CD4-positive, alpha-beta T cell treated with Interleukin-4 for 4 hours (primary cell): ENCODE results near the gene NRDC.
"Not testable (repeated sequence)": the region's sequence is repeated elsewhere in the genome, so short reads cannot be mapped to it uniquely, and the experiment has no call there.

Experiments used
- DNase-seq: peaks from one replicate; pipeline ENCODE4 v3.0.0-alpha.2; 2020

NRDC gene

GRCh38 chr1:51894748-51895147 is 16.2 kb upstream of the NRDC start:
- DNase-seq: not testable (repeated sequence)

GRCh38 chr1:51878308-51878615 is 265 bp downstream of the NRDC start:
- no peak for DNase-seq

- DNase-seq: no peak
Measured at GRCh38 chr1:51877434-51878307, 856 bp downstream of the NRDC start.

- DNase-seq: no peak
Measured at GRCh38 chr1:51875836-51876235, 2.7 kb downstream of the NRDC start.

GRCh38 chr1:51875291-51875772 is 3.2 kb downstream of the NRDC start:
- DNase-seq: no peak

- not testable (repeated sequence) for DNase-seq
Measured at GRCh38 chr1:51873270-51873669, 5.3 kb downstream of the NRDC start.

- DNase-seq: no peak
Measured at GRCh38 chr1:51871351-51871975, 7.1 kb downstream of the NRDC start.

- DNase-seq: no peak
Measured at GRCh38 chr1:51870603-51871350, 7.8 kb downstream of the NRDC start.

GRCh38 chr1:51867479-51868232 is 10.9 kb downstream of the NRDC start:
- no peak for DNase-seq

GRCh38 chr1:51863384-51863783 is 15.1 kb downstream of the NRDC start:
- DNase-seq: no peak

- DNase-seq: no peak
Measured at GRCh38 chr1:51861669-51862068, 16.9 kb downstream of the NRDC start.

- no peak for DNase-seq
Measured at GRCh38 chr1:51859735-51860134, 18.8 kb downstream of the NRDC start.

- no peak for DNase-seq
Measured at GRCh38 chr1:51859333-51859732, 19.2 kb downstream of the NRDC start.

- no peak for DNase-seq
Measured at GRCh38 chr1:51858892-51859291, 19.6 kb downstream of the NRDC start.

GRCh38 chr1:51856745-51857144 is 21.8 kb downstream of the NRDC start:
- no peak for DNase-seq

GRCh38 chr1:51855624-51856023 is 22.9 kb downstream of the NRDC start:
- DNase-seq: no peak

- DNase-seq: no peak
Measured at GRCh38 chr1:51853360-51853759, 25.2 kb downstream of the NRDC start.

- DNase-seq: no peak
Measured at GRCh38 chr1:51851882-51852396, 26.6 kb downstream of the NRDC start.

- no peak for DNase-seq
Measured at GRCh38 chr1:51850420-51851223, 27.9 kb downstream of the NRDC start.

GRCh38 chr1:51847294-51847920 is 31.1 kb downstream of the NRDC start:
- no peak for DNase-seq

- DNase-seq: no peak
Measured at GRCh38 chr1:51843948-51844347, 34.6 kb downstream of the NRDC start.
